H9 (cell line): ENCODE measurements around the gene IARS1. TPM values are rescaled to one million over a fixed set of nuclear protein-coding genes. Genes with fewer than 3 reads are reported as not detected.

Experiments used
- DNase-seq: peaks from one replicate; pipeline ENCODE4 v3.0.0-alpha.2; 2017
- H2AFZ ChIP-seq: one replicate; pipeline ENCODE4 v1.6.1; 2013; ENCODE audit warnings: mild to moderate bottlenecking, low read length, control low read depth, moderate library complexity
- H2AK5ac ChIP-seq: 2 replicates; pipeline ENCODE4 v1.6.1; 2013; ENCODE audit warnings: low read length, control low read depth, mixed read lengths; ENCODE audit not compliant: insufficient read length
- H2BK120ac ChIP-seq: one replicate; pipeline ENCODE4 v1.6.1; 2013; ENCODE audit warnings: low read depth, mild to moderate bottlenecking, low read length, control low read depth, inconsistent platforms; ENCODE audit not compliant: poor library complexity, severe bottlenecking
- H2BK12ac ChIP-seq: 2 replicates; pipeline ENCODE4 v1.6.1; 2013; ENCODE audit warnings: low read length, control low read depth, mixed read lengths, low read depth; ENCODE audit not compliant: insufficient read length
- H2BK15ac ChIP-seq: 2 replicates; pipeline ENCODE4 v1.6.1; 2013; ENCODE audit warnings: low read depth, low read length, control low read depth
- H2BK20ac ChIP-seq: one replicate; pipeline ENCODE4 v1.6.1; 2013; ENCODE audit warnings: low read depth, mild to moderate bottlenecking, low read length, control low read depth, inconsistent platforms; ENCODE audit not compliant: poor library complexity, severe bottlenecking
- H2BK5ac ChIP-seq: 2 replicates; pipeline ENCODE4 v1.6.1; 2013; ENCODE audit warnings: low read length, control low read depth, mixed read lengths; ENCODE audit not compliant: insufficient read length
- H3K14ac ChIP-seq: 2 replicates; pipeline ENCODE4 v1.6.1; 2013; ENCODE audit warnings: low read length, control low read depth; ENCODE audit not compliant: insufficient read depth
- H3K18ac ChIP-seq: 2 replicates; pipeline ENCODE4 v1.6.1; 2013; ENCODE audit warnings: low read depth, mild to moderate bottlenecking, mixed read lengths, low read length, control low read depth; ENCODE audit not compliant: insufficient read length
- H3K23ac ChIP-seq: 2 replicates; pipeline ENCODE4 v1.6.1; 2013; ENCODE audit warnings: low read length, control low read depth, mixed read lengths, low read depth; ENCODE audit not compliant: insufficient read length
- H3K23me2 ChIP-seq: 2 replicates; pipeline ENCODE4 v1.6.1; 2013; ENCODE audit warnings: low read depth, mild to moderate bottlenecking, mixed read lengths, low read length, control low read depth; ENCODE audit not compliant: insufficient read length, poor library complexity, severe bottlenecking
- H3K27ac ChIP-seq: 2 replicates; pipeline ENCODE4 v1.5.1; 2013; ENCODE audit warnings: low read length, control low read depth, mixed read lengths, low read depth; ENCODE audit not compliant: insufficient read length
- H3K27me3 ChIP-seq: 2 replicates; pipeline ENCODE4 v1.6.1; 2013; ENCODE audit warnings: low read length, control low read depth, inconsistent platforms; ENCODE audit not compliant: insufficient read depth
- H3K4ac ChIP-seq: 2 replicates; pipeline ENCODE4 v1.6.1; 2013; ENCODE audit warnings: low read depth, mild to moderate bottlenecking, control low read depth, inconsistent platforms, low read length, moderate library complexity
- H3K4me1 ChIP-seq: 2 replicates; pipeline ENCODE4 v1.6.1; 2013; ENCODE audit warnings: low read length, control low read depth, inconsistent platforms; ENCODE audit not compliant: insufficient read depth
- H3K4me2 ChIP-seq: 2 replicates; pipeline ENCODE4 v1.6.1; 2013; ENCODE audit warnings: low read length, control low read depth, mixed read lengths; ENCODE audit not compliant: insufficient read length, insufficient read depth
- H3K56ac ChIP-seq: 2 replicates; pipeline ENCODE4 v1.6.1; 2013; ENCODE audit warnings: low read depth, mild to moderate bottlenecking, mixed read lengths, low read length, control low read depth; ENCODE audit not compliant: insufficient read length
- H3K79me1 ChIP-seq: 2 replicates; pipeline ENCODE4 v1.6.1; 2013; ENCODE audit warnings: low read depth, mild to moderate bottlenecking, moderate library complexity, low read length, control low read depth, inconsistent platforms; ENCODE audit not compliant: insufficient read depth, poor library complexity, severe bottlenecking
- H3K79me2 ChIP-seq: 2 replicates; pipeline ENCODE4 v1.6.1; 2013; ENCODE audit warnings: low read length, control low read depth, inconsistent platforms; ENCODE audit not compliant: insufficient read depth
- H3K9ac ChIP-seq: 2 replicates; pipeline ENCODE4 v1.6.1; 2013; ENCODE audit warnings: low read length, control low read depth, mixed read lengths; ENCODE audit not compliant: insufficient read length; ENCODE audit errors: extremely low read depth
- H3K9me3 ChIP-seq: one replicate; pipeline ENCODE4 v1.6.1; 2013; ENCODE audit warnings: low read depth, low read length, inconsistent platforms; ENCODE audit not compliant: control insufficient read depth
- H3T11ph ChIP-seq: one replicate; pipeline ENCODE4 v1.6.1; 2013; ENCODE audit warnings: mild to moderate bottlenecking, low read length, control low read depth, inconsistent platforms
- H4K20me1 ChIP-seq: one replicate; pipeline ENCODE4 v1.6.1; 2013; ENCODE audit not compliant: control insufficient read depth, insufficient read length, insufficient read depth
- H4K5ac ChIP-seq: 2 replicates; pipeline ENCODE4 v1.6.1; 2013; ENCODE audit warnings: low read depth, mild to moderate bottlenecking, mixed read lengths, low read length, control low read depth; ENCODE audit not compliant: insufficient read length
- H4K8ac ChIP-seq: replicated peaks from 2 replicates; pipeline ENCODE4 v1.6.1; 2013; ENCODE audit warnings: low read length, control low read depth, mixed read lengths, low read depth; ENCODE audit not compliant: insufficient read length
- H4K91ac ChIP-seq: 2 replicates; pipeline ENCODE4 v1.6.1; 2013; ENCODE audit warnings: low read depth, mild to moderate bottlenecking, moderate library complexity, mixed read lengths, low read length, control low read depth; ENCODE audit not compliant: insufficient read length
- H3K27ac Mint-ChIP-seq, 3 experiments: 2 replicates in 2 of 3; 3 replicates in 1 of 3; pipeline ENCODE4 v1.8.0; 2020 to 2021; ENCODE audit warnings: mixed read lengths in 3 of 3, mild to moderate bottlenecking in 1 of 3, moderate library complexity in 1 of 3
- H3K27me3 Mint-ChIP-seq: 2 replicates; pipeline ENCODE4 v1.8.0; 2021; ENCODE audit warnings: low read depth, mild to moderate bottlenecking, moderate library complexity, mixed read lengths
- H3K36me3 Mint-ChIP-seq, 3 experiments: 2 replicates in 2 of 3; 3 replicates in 1 of 3; pipeline ENCODE4 v1.8.0; 2020 to 2021; ENCODE audit warnings: low read depth in 3 of 3, mixed read lengths in 3 of 3; ENCODE audit not compliant: insufficient read depth in 1 of 3
- H3K4me1 Mint-ChIP-seq, 2 experiments: 2 replicates each; pipeline ENCODE4 v1.8.0; 2020; ENCODE audit warnings: mixed read lengths in 2 of 2
- H3K4me3 Mint-ChIP-seq, 2 experiments: 2 replicates in 1 of 2; 3 replicates in 1 of 2; pipeline ENCODE4 v1.8.0; 2020 to 2021; ENCODE audit warnings: mild to moderate bottlenecking in 2 of 2, mixed read lengths in 2 of 2, moderate library complexity in 1 of 2
- H3K9me3 Mint-ChIP-seq, 2 experiments: 2 replicates in 1 of 2; 3 replicates in 1 of 2; pipeline ENCODE4 v1.8.0; 2020; ENCODE audit warnings: mild to moderate bottlenecking in 2 of 2, mixed read lengths in 2 of 2, moderate library complexity in 1 of 2
- WGBS: extraction: QIAGEN DNeasy Blood & Tissue Kit; methylation state at CpG from one replicate; pipeline ENCODE4 v1.1.7; 2013; ENCODE audit warnings: missing lambda C conversion rate, low lambda C conversion rate, mixed read lengths; ENCODE audit not compliant: insufficient read length; ENCODE audit errors: extremely low coverage; 5-methylcytosine and 5-hydroxymethylcytosine counted together
- total RNA-seq: library from RNA; stranded (reverse); gene quantifications from 2 replicates; pipeline ENCODE4 v1.2.1, GENCODE V29; 2021
- TF ChIP-seq, protein P1 (sequence below): fragments of 200-600 bp; sonication (generic); conservative IDR thresholded peaks from 3 replicates; pipeline ENCODE4 v1.8.0; 2021; ENCODE audit warnings: antibody characterized with exemption, mild to moderate bottlenecking

The IARS1 gene
- total RNA-seq, 1 experiment from 2014 or later, result 234 TPM

GRCh38 chr9:92276331-92277032 is 17.0 kb downstream of the IARS1 start:
- H3K27me3 Mint-ChIP-seq, result no peaks in the 10 kb centered on the region
- H3K4me3 Mint-ChIP-seq, result no peak overlapping the region
- DNase-seq, result no peak
- Histone ChIP-seq H3K18ac (no peak overlapping the region), H4K20me1 (no peaks in the 10 kb centered on the region), H3K56ac (no peak overlapping the region), H3K79me2 (no peaks in the 10 kb centered on the region), H2BK15ac (no peak overlapping the region), H2BK5ac (no peak overlapping the region), H2AK5ac (no peak overlapping the region), H3K14ac (no peak overlapping the region), H3K4ac (no peak overlapping the region), H4K5ac (no peak overlapping the region), H3T11ph (no peak overlapping the region), H3K27me3 (no peaks in the 10 kb centered on the region), H3K23ac (no peak overlapping the region), H2AFZ (no peak overlapping the region), H3K4me1 (no peaks in the 10 kb centered on the region), H3K27ac (no peak overlapping the region), H3K9ac (no peak overlapping the region), H2BK20ac (no peak overlapping the region), H4K91ac (no peak overlapping the region), H2BK120ac (no peak overlapping the region), H3K79me1 (no peaks in the 10 kb centered on the region), H3K9me3 (no peaks in the 10 kb centered on the region), H3K23me2 (no peaks in the 10 kb centered on the region), H3K4me2 (no peak overlapping the region), H4K8ac (no peak overlapping the region), H2BK12ac (no peak overlapping the region)
- H3K27ac Mint-ChIP-seq, result peak overlapping the region in 2 of 3 experiments; percentile 45 to 55; a peak in 3 of 7 replicates
- peaks cover 46 to 97% (median 89%) of the 10 kb centered on the region in 3 experiments for H3K36me3 Mint-ChIP-seq
- WGBS, result no CpG with 5 or more reads among the region's 11 CpGs
- no peaks in the 10 kb centered on the region for H3K4me1 Mint-ChIP-seq
- TF ChIP-seq, protein P1, sequence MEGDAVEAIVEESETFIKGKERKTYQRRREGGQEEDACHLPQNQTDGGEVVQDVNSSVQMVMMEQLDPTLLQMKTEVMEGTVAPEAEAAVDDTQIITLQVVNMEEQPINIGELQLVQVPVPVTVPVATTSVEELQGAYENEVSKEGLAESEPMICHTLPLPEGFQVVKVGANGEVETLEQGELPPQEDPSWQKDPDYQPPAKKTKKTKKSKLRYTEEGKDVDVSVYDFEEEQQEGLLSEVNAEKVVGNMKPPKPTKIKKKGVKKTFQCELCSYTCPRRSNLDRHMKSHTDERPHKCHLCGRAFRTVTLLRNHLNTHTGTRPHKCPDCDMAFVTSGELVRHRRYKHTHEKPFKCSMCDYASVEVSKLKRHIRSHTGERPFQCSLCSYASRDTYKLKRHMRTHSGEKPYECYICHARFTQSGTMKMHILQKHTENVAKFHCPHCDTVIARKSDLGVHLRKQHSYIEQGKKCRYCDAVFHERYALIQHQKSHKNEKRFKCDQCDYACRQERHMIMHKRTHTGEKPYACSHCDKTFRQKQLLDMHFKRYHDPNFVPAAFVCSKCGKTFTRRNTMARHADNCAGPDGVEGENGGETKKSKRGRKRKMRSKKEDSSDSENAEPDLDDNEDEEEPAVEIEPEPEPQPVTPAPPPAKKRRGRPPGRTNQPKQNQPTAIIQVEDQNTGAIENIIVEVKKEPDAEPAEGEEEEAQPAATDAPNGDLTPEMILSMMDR, result no peak
- H3K9me3 Mint-ChIP-seq, result no peaks in the 10 kb centered on the region
